K562 (cell line): ENCODE measurements around the gene UBE2M. TPM values are rescaled to one million over a fixed set of nuclear protein-coding genes. Genes with fewer than 3 reads are reported as not detected.

Experiments
- BCL6 ChIP-seq: fragments of 250-450 bp; sonication (Bioruptor Pico); IDR thresholded peaks from 2 replicates; pipeline ENCODE4 v1.4.0; 2020
- E2F1 ChIP-seq: sonication (generic); formaldehyde crosslinking; IDR thresholded peaks from 2 replicates; pipeline ENCODE4 v1.8.1; 2023; ENCODE audit warnings: mild to moderate bottlenecking, missing genetic modification reagents, moderate library complexity
- ELF2 ChIP-seq: fragments of 250-450 bp; sonication (Bioruptor Pico); IDR thresholded peaks from 2 replicates; pipeline ENCODE4 v1.5.0; 2021; ENCODE audit warnings: mild to moderate bottlenecking
- HCFC1 ChIP-seq: IDR thresholded peaks from 2 replicates; pipeline ENCODE4 v1.6.1; 2012; ENCODE audit warnings: low read depth, low read length, improper control_type of control experiment
- HLTF ChIP-seq: fragments of 450-650 bp; IDR thresholded peaks from 2 replicates; pipeline ENCODE4 v1.6.1; 2016
- ILF3 ChIP-seq: fragments of 450-650 bp; IDR thresholded peaks from 2 replicates; pipeline ENCODE4 v1.6.1; 2018; ENCODE audit warnings: antibody characterized with exemption, mild to moderate bottlenecking, moderate library complexity, borderline replicate concordance
- KAT7 ChIP-seq: sonication (generic); formaldehyde crosslinking; IDR thresholded peaks from 2 replicates; pipeline ENCODE4 v1.8.0; 2022; ENCODE audit warnings: missing genetic modification reagents, mild to moderate bottlenecking, borderline replicate concordance
- MYNN ChIP-seq, 2 experiments: sonication (generic); formaldehyde crosslinking in 1 of 2; IDR thresholded peaks; 2 replicates each; pipeline versions ENCODE4 v1.5.0 to v1.6.1; 2016 to 2020; ENCODE audit warnings: antibody characterized with exemption in 1 of 2, missing genetic modification reagents in 1 of 2
- NKRF ChIP-seq: fragments of 450-650 bp; IDR thresholded peaks from 2 replicates; pipeline ENCODE4 v1.6.1; 2016; ENCODE audit warnings: borderline replicate concordance
- NONO ChIP-seq, 2 experiments: fragments of 200-400 bp in 1 of 2; fragments of 450-650 bp in 1 of 2; formaldehyde crosslinking in 1 of 2; IDR thresholded peaks; 2 replicates each; pipeline ENCODE4 v1.6.1; 2017; ENCODE audit warnings: low read depth in 2 of 2, mild to moderate bottlenecking in 2 of 2, moderate library complexity in 2 of 2, low read length in 1 of 2
- NR1H2 ChIP-seq: sonication (generic); formaldehyde crosslinking; IDR thresholded peaks from 2 replicates; pipeline ENCODE4 v1.4.0; 2020; ENCODE audit warnings: mild to moderate bottlenecking, missing genetic modification reagents
- SMAD3 ChIP-seq: fragments of 450-650 bp; formaldehyde crosslinking; conservative IDR thresholded peaks from 2 replicates; pipeline ENCODE4 v1.4.0; 2020; ENCODE audit warnings: mild to moderate bottlenecking
- TOE1 ChIP-seq, 2 experiments: fragments of 450-650 bp in 1 of 2; sonication (generic) in 1 of 2; formaldehyde crosslinking in 1 of 2; IDR thresholded peaks; 2 replicates each; pipeline versions ENCODE4 v1.7.1 to v1.8.0; 2016 to 2022; ENCODE audit warnings: borderline replicate concordance in 2 of 2, mild to moderate bottlenecking in 2 of 2, antibody characterized with exemption in 1 of 2, inconsistent platforms in 1 of 2, low read depth in 1 of 2, missing genetic modification reagents in 1 of 2, moderate library complexity in 1 of 2
- WHSC1 ChIP-seq: IDR thresholded peaks from one replicate; pipeline ENCODE4 v1.6.1; 2012; ENCODE audit warnings: low read length, control low read depth, inconsistent platforms
- ZC3H4 ChIP-seq: sonication (generic); formaldehyde crosslinking; IDR thresholded peaks from 2 replicates; pipeline ENCODE4 v1.9.0; 2021; ENCODE audit warnings: missing genetic modification reagents, borderline replicate concordance
- ZFX ChIP-seq: sonication (generic); formaldehyde crosslinking; IDR thresholded peaks from 2 replicates; pipeline ENCODE4 v1.8.0; 2022; ENCODE audit warnings: mild to moderate bottlenecking, missing genetic modification reagents, moderate library complexity
- ZNF444 ChIP-seq: fragments of 250-450 bp; sonication (Bioruptor Pico); IDR thresholded peaks from 2 replicates; pipeline ENCODE4 v1.4.0; 2020; ENCODE audit warnings: mild to moderate bottlenecking, moderate library complexity
- ZNF639 ChIP-seq, 2 experiments: fragments of 200-800 bp in 1 of 2; sonication (Bioruptor generic) in 1 of 2; sonication (generic) in 1 of 2; formaldehyde crosslinking in 1 of 2; IDR thresholded peaks in 1 of 2; conservative IDR thresholded peaks in 1 of 2; 2 replicates each; pipeline versions ENCODE4 v1.5.0 to v1.6.1; 2016 to 2020; ENCODE audit warnings: missing compliant biosample characterization in 1 of 2, missing genetic modification characterization in 1 of 2, missing genetic modification reagents in 1 of 2
- ZNF655 ChIP-seq: fragments of 250-450 bp; sonication (Bioruptor Pico); IDR thresholded peaks from 2 replicates; pipeline ENCODE4 v1.5.0; 2021
- ZZZ3 ChIP-seq: fragments of 450-650 bp; IDR thresholded peaks from 2 replicates; pipeline ENCODE4 v1.6.1; 2016; ENCODE audit warnings: antibody characterized with exemption, mild to moderate bottlenecking, moderate library complexity
- polyA plus RNA-seq, 8 experiments: library from polyadenylated mRNA; depleted of rRNA in 4 of 8; stranded (reverse) in 5 of 8; unstranded in 3 of 8; fragments of >200 nt; fragmentation: Nextera tagmentation in 2 of 8; fragmentation: Illumina TruSeq in 1 of 8; extraction: Ambion mirVana in 2 of 8; extraction: Trizol in 1 of 8; gene quantifications; 2 replicates each; pipeline versions ENCODE4 v1.2.1 to v1.2.3, GENCODE V29; 2011 to 2014; ENCODE audit warnings: inconsistent platforms in 1 of 8, missing spikeins in 1 of 8
- total RNA-seq, 7 experiments: library from RNA; depleted of rRNA in 6 of 7; stranded (reverse); fragments of >200 nt in 6 of 7; fragmentation: Illumina TruSeq in 2 of 7; extraction: Trizol in 2 of 7; gene quantifications; 2 replicates each; pipeline versions ENCODE4 v1.2.1 to v1.2.3, GENCODE V29; 2011 to 2021; ENCODE audit warnings: low replicate concordance in 1 of 7

Gene UBE2M
- total and polyA plus RNA-seq, 9 of the 15 experiments (the other 6 are each of a cell fraction or from before 2014, with no cell fraction given) = 0.92 to 163 (median 85.7) TPM

- TF ChIP-seq ZNF639 (CRISPR knock-in tag; conservative IDR thresholded peaks at IDR 0.05 in 1 of 2, IDR thresholded peaks at IDR 0.05 in 1 of 2) (peak in 1 of 2 experiments; percentile 95; a peak in 2 of 4 replicates), KAT7 (CRISPR knock-in tag) (no peak), HLTF (peak; percentile 94), NR1H2 (no peak), ZC3H4 (CRISPR knock-in tag) (no peak), HCFC1 (peak; percentile 79), ZFX (CRISPR knock-in tag) (peak; percentile 82), ILF3 (no peak), ZNF655 (CRISPR knock-in tag) (no peak), NONO (IDR thresholded peaks at IDR 0.05; ENCODE audit: low read depth in 2 of 2, low read length in 1 of 2) (no peak), TOE1 (IDR thresholded peaks at IDR 0.05; ENCODE audit: borderline replicate concordance) (peak; percentile 81), TOE1 (CRISPR knock-in tag; IDR thresholded peaks at IDR 0.05; ENCODE audit: borderline replicate concordance, low read depth) (no peak), ELF2 (CRISPR knock-in tag) (no peak; the same call in 1 of the 2 replicates), MYNN (IDR thresholded peaks at IDR 0.05) (peak; percentile 91), MYNN (CRISPR knock-in tag; IDR thresholded peaks at IDR 0.05) (no peak), SMAD3 (CRISPR knock-in tag) (0 out of 2 replicates have a peak, but pooled peaks have one; percentile 8), BCL6 (CRISPR knock-in tag) (no peak), ZZZ3 (no peak), WHSC1 (no peak), ZNF444 (CRISPR knock-in tag) (no peak), E2F1 (peak; percentile 86), NKRF (peak; percentile 38)
Measured at GRCh38 chr19:58572818-58573657, 14.6 kb upstream of the UBE2M start, which contains the start of gene MZF1 (continued).
